ENCODE measurements around the gene BORCS5.

- no peak for TF ChIP-seq REST (IDR thresholded peaks at IDR 0.05; ENCODE audit: low read depth)
- no peak for TF ChIP-seq TCF12 (IDR thresholded peaks at IDR 0.05; ENCODE audit: low read depth)
- no peak for TF ChIP-seq FOXM1 (IDR thresholded peaks at IDR 0.05; ENCODE audit: borderline replicate concordance, low read depth)
- no peak for TF ChIP-seq CEBPB (IDR thresholded peaks at IDR 0.05)
- TF ChIP-seq EP300 (IDR thresholded peaks at IDR 0.05; ENCODE audit: borderline replicate concordance), result no peak
- TF ChIP-seq NFIC (IDR thresholded peaks at IDR 0.05), result no peak
- no peak for TF ChIP-seq YY1 (IDR thresholded peaks at IDR 0.05; ENCODE audit: low read depth)
- no peak for TF ChIP-seq TAF1 (IDR thresholded peaks at IDR 0.05; ENCODE audit: low read depth)
Measured at GRCh38 chr12:12510141-12510540, 153.3 kb downstream of the BORCS5 start.
